Activated gamma-delta T cell (primary cell): ENCODE measurements around the gene PSRC1.

Source experiments
- DNase-seq: peaks from one replicate; lab custom pipeline; 2025; lab: John Stamatoyannopoulos, UW

The PSRC1 gene

GRCh38 chr1:109247401-109248365 is 35.3 kb downstream of the PSRC1 start:
- DNase-seq = no peak

GRCh38 chr1:109246141-109246551 is 36.8 kb downstream of the PSRC1 start:
- no peak for DNase-seq

- no peak for DNase-seq
These were observed 38.9 kb downstream of the PSRC1 start for GRCh38 chr1:109243860-109244552.

- DNase-seq = no peak
These were observed 39.7 kb downstream of the PSRC1 start for GRCh38 chr1:109243221-109243620.

- DNase-seq = no peak
These were observed 40.6 kb downstream of the PSRC1 start for GRCh38 chr1:109242387-109242786.

GRCh38 chr1:109241841-109242345 is 41.1 kb downstream of the PSRC1 start:
- DNase-seq = no peak

- no peak for DNase-seq
These were observed 41.6 kb downstream of the PSRC1 start for GRCh38 chr1:109241344-109241743.

- no peak for DNase-seq
These were observed 42.5 kb downstream of the PSRC1 start for GRCh38 chr1:109240158-109241152.

GRCh38 chr1:109239409-109240068 is 43.4 kb downstream of the PSRC1 start:
- DNase-seq = no peak

- no peak for DNase-seq
These were observed 43.9 kb downstream of the PSRC1 start for GRCh38 chr1:109239047-109239408.

- no peak for DNase-seq
These were observed 44.6 kb downstream of the PSRC1 start for GRCh38 chr1:109238382-109238781.

- no peak for DNase-seq
These were observed 45.4 kb downstream of the PSRC1 start for GRCh38 chr1:109237512-109237911.

GRCh38 chr1:109235137-109235536 is 47.8 kb downstream of the PSRC1 start:
- no peak for DNase-seq

GRCh38 chr1:109231066-109231465 is 51.9 kb downstream of the PSRC1 start:
- no peak for DNase-seq
